Right lobe of liver (tissue), 4 donors: ENCODE measurements around the gene SPEM1.

Experiments
- POLR2A ChIP-seq: fragments of 450-650 bp; IDR thresholded peaks from one replicate; pipeline ENCODE4 v1.6.1; 2017; ENCODE audit warnings: antibody characterized with exemption, mild to moderate bottlenecking
- TF ChIP-seq, protein P1 (sequence below), 4 donors: fragments of 200-600 bp in 3 of 4; fragments of 450-650 bp in 1 of 4; IDR thresholded peaks; one replicate each; pipeline versions ENCODE4 v1.5.1 to v1.8.0; 2016 to 2022; ENCODE audit warnings: antibody characterized with exemption in 4 of 4, mild to moderate bottlenecking in 2 of 4
- donor health status: DM: no; HTN: no; CAD: no.
- donor health status: DM: no; HTN: no; CAD: no.
- donor health status: DM: no; HTN: yes; CAD: no.

GRCh38 chr17:7380321-7380720, 39.8 kb upstream of the SPEM1 start:
- no peak for TF ChIP-seq POLR2A
- TF ChIP-seq, protein P1, sequence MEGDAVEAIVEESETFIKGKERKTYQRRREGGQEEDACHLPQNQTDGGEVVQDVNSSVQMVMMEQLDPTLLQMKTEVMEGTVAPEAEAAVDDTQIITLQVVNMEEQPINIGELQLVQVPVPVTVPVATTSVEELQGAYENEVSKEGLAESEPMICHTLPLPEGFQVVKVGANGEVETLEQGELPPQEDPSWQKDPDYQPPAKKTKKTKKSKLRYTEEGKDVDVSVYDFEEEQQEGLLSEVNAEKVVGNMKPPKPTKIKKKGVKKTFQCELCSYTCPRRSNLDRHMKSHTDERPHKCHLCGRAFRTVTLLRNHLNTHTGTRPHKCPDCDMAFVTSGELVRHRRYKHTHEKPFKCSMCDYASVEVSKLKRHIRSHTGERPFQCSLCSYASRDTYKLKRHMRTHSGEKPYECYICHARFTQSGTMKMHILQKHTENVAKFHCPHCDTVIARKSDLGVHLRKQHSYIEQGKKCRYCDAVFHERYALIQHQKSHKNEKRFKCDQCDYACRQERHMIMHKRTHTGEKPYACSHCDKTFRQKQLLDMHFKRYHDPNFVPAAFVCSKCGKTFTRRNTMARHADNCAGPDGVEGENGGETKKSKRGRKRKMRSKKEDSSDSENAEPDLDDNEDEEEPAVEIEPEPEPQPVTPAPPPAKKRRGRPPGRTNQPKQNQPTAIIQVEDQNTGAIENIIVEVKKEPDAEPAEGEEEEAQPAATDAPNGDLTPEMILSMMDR (IDR thresholded peaks at IDR 0.05): no peak
